HG03575 (cell line): Measurements from ENCODE around the gene ARMC5.

Source experiments
- ATAC-seq: cut with Tn5 transposase; IDR thresholded peaks from one replicate; pipeline ENCODE4 v1.9.1; 2021; ENCODE audit not compliant: unreplicated experiment, insufficient number of reproducible peaks, low FRiP score; ENCODE audit errors: extremely low read depth

ARMC5 gene

DNA sequence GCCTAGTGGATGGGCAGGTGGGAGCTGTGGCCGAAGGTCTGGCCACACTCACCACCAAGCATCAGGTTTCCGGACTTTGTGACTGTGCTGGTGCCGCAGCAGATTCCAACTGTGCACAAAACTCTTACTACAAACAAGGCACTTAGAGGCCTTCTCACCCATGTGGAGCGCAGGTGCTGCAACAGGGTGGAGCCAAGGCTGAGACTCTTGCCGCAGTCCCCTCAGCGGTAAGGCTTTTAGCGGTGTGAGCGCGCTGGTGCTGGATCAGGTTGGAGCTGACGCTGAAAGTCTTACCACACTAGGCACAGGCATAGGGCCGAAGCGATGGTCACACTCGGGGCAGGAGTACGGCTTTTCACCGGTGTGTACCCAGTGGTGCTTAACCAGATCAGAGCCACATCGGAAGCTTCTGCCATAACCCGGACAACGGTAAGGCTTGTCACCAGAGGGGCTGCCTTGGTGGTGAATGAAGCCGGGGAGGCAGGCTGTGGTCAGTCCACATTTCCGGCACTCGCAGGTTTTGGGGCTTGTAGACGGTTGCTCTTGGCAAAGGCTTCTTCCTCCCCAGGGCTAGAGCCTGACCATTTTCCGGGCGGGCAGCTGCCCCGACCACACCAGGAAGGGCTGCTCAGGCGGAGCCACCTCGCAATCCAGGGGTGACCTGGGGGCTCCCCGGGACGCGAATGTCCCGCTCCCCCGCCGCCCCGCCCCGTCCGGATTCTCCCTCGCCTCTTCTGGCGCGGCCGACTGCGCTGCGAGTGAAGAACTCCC is 1.0 kb upstream of the ARMC5 start:
- ATAC-seq, result no peak

- ATAC-seq, result peak; percentile 32
These were observed 633 bp downstream of the ARMC5 start for GRCh38 chr16:31459687-31460581.

DNA sequence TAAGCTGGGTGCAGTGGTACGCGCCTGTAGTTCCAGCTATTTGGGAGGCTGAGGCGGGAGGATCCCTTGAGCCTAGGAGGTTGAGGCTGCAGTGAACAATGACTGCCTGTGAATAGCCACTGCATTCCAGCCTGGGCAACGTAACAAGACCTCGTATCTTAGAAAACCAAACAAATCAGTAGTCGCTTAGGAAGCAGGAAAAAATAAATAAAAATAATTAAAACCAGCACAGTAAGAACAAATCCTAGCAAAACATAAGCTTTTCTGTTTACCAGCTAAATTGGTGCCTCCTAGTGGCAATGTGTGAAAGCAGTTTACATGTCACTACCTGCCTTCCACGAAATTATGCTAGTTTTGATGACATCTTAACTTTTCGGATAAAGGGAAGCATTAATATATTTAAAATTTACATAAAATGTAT is 1.3 kb downstream of the ARMC5 start:
- ATAC-seq, result no peak

GRCh38 chr16:31461201-31461920 is 2.1 kb downstream of the ARMC5 start:
- no peak for ATAC-seq

DNA sequence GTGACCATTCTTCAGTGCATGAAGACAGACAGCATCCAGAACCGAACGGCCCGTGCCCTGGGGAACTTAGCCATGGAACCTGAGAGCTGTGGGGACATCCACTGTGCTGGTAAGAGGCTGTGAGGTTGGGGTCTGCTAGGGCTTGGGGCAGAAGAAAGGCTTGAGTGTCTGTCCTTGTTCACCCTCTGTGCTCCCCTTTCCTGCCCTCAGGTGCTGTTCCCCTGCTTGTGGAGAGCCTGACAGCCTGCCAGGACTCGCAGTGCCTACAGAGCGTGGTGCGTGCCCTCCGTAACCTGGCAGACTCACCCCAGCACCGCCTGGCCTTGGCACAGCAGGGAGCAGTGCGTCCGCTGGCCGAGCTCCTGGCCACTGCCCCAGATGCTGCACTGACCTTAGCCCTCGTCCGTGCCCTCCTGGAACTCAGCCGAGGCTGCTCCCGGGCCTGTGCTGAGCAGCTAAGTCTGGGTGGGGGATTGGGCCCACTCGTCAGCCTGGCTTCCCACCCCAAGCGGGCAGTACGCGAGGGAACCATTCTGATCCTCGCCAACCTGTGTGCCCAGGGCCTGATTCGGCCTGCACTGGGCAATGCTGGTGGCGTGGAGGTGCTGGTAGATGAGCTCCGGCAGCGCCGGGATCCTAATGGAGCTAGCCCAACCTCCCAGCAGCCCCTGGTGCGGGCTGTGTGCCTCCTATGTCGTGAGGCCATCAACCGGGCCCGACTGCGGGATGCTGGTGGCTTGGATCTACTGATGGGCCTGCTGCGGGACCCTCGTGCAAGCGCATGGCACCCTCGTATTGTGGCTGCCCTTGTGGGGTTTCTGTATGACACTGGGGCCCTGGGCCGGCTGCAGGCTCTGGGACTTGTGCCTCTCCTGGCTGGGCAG is 2.9 kb downstream of the ARMC5 start:
- no peak for ATAC-seq

DNA sequence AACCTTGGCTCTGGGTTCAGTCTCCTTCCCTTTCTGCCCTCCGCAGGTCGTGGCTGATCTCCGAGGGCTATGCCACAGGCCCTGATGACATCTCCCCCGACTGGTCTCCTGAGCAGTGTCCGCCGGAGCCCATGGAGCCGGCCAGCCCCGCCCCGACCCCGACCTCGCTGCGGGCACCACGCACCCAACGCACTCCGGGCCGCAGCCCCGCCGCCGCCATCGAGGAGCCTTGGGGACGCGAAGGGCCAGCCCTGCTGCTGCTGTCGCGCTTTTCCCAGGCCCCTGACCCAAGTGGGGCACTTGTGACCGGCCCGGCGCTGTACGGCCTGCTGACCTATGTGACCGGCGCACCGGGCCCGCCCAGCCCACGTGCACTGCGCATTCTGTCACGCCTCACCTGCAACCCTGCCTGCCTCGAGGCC is 5.1 kb downstream of the ARMC5 start:
- ATAC-seq, result no peak

- ATAC-seq, result no peak
These were observed 5.5 kb downstream of the ARMC5 start for GRCh38 chr16:31464781-31465260.

- ATAC-seq, result no peak
These were observed 6.6 kb downstream of the ARMC5 start for GRCh38 chr16:31465788-31466370.

GRCh38 chr16:31466381-31466841 is 7.1 kb downstream of the ARMC5 start:
- ATAC-seq, result no peak

GRCh38 chr16:31467151-31467773 is 8.0 kb downstream of the ARMC5 start:
- ATAC-seq, result no peak

DNA sequence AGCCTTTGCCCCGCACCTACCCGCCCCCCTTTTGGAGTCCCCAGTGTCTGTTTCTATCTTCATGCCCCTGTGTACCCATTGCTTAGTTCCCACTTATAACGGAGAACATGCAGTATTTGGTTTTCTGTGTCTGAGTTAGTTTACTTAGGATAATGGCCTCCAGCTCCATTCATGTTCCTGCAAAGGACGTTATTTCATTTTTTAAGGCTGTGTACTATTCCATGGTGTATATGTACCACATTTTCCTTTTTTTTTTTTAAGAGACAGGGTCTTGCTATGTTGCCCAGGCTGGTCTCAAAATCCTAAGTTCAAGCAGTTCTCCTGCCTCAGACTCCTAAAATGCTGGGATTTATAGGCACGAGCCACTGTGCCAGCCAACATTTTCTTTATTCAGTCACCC is 8.6 kb downstream of the ARMC5 start:
- no peak for ATAC-seq

- ATAC-seq, result no peak
These were observed 11.3 kb downstream of the ARMC5 start for GRCh38 chr16:31470615-31471014.

DNA sequence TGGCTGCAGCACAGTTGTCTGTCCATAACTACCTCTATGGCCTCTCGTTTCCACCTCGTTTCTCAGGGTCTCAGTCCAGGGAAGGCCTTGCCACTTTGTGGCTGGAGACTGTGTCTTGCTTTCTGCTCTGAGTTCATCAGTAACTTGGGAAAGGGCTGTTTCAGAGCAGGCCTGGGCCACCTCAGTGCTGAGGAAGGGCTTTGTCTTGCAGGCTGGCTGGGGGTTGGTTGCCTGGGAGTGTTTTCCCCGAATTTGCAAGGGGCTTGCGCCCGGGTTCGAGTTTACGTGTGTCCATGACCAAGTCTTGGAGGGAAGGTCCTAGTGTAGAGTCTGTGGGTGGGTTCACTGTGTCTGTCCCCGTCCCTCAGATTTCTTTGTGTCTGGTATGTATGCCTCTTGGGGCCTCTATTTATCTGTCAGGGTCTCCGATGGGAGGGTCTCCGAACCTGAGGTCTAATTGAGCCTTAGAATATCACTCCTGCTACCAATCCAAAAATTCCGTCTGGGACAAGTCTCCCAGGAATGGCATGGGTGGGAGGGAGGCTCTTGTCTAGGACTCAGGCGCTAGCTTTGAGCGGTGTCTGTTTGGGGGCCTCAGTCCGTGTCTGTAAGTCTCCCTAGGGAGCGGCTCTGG is 12.1 kb downstream of the ARMC5 start:
- no peak for ATAC-seq

DNA sequence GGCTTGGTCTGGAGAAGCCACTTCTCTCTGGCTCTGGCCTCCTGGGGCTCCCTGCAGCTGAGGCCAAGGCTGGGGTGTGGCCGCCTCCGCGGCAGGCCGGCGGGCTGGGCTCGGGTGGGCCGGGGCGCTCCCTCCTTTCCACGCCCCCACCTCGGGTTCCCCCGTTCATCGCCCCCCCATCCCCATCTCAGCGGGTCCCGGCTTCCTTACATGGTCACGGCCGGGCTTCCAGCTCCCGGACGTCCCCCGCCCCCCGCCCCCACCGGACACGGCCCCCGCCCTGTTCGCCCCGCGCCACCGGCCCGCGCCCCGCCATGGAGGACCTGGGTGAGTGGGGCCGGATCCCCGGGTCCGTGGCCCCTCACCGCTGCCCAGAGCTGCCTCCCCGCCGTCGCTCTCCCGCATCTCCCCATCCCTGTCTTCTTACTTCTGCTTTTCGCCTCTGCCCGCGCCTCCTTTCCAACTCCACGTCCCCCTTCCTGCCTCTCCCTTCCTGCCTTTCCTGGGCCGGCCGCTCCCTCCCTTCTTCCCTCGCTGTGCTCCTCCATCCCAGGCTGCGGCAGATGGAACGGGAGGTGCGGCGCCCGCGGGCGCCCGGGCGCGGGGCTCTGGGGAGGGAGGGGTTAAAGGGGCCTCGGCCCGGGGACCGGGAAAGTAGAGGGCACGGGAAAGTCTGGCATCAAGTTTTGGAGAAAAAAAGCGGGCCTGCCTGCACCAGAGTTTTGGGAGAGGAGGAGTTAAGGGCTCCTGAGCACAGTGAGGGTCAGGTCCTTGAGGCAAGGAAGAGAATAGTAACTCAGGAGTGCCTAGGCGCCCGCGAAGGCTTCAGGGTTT is 12.8 kb downstream of the ARMC5 start, which contains the start of gene TGFB1I1:
Gene TGFB1I1, plus strand, starts transcription at position 278 of the 834 bp plus-strand sequence. Its CDS starts 37 bp downstream, at position 315.
- ATAC-seq, result no peak

DNA sequence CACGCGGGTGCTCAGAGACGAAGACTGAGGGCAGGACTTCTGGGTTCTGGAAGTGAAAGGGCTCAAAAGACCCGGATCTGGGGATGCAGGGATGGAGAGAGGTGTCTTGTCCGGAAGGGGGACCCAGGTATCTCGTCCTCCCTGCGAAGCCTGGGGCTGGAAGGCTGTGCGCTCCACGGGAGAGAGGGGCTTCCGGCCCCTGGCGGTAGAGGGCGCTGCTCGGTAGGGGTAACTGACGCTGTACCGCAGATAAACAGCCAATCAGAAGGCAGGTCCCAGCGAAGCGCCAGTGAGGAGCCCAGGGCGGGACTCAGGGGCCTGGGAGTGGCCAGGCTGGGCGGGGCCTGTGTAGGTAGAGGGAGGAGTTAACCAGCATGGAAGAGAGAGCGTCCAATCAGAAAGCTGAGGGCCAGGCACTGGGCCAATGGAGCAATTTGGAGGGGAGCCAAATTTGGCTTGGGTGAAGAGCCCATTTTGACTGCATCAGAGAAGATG is 13.5 kb downstream of the ARMC5 start:
- no peak for ATAC-seq
